Measurements from ENCODE around the gene RALGDS. TPM values are rescaled to one million over a fixed set of nuclear protein-coding genes. Genes with fewer than 3 reads are reported as not detected.

RALGDS gene
- total RNA-seq, 6 experiments from 2014 or later = 12.1 to 15.8 (median 14.8) TPM

DNA sequence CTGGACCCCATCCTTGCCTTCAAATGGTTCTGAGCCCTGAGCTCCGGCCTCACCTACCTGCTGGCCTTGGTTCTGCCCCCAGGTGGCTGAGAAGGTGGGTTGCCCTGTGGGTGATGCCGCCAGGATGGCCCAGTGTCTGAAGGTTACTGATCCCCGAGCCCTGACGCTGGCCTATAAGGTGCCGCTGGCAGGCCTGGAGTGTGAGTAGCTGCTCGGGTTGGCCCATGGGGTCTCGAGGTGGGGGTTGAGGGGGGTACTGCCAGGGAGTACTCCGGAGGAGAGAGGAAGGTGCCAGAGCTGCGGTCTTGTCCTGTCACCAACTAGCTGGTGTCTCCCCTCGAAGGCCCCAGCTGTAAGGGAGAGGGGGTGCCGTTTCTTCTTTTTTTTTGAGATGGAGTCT is 54.0 kb downstream of the RALGDS start:
- Mint-ChIP-seq H3K36me3 (ENCODE audit: low read depth) (no peaks in the 10 kb centered on the region), H3K4me3 (no peak overlapping the region), H3K27me3 (ENCODE audit: insufficient read depth) (no peaks in the 10 kb centered on the region), H3K9me3 (no peaks in the 10 kb centered on the region), H3K27ac (no peak overlapping the region), H3K4me1 (ENCODE audit: low read depth) (no peaks in the 10 kb centered on the region)
- no peak for TF ChIP-seq CTCF (IDR thresholded peaks at IDR 0.05)
- no peak for DNase-seq

DNA sequence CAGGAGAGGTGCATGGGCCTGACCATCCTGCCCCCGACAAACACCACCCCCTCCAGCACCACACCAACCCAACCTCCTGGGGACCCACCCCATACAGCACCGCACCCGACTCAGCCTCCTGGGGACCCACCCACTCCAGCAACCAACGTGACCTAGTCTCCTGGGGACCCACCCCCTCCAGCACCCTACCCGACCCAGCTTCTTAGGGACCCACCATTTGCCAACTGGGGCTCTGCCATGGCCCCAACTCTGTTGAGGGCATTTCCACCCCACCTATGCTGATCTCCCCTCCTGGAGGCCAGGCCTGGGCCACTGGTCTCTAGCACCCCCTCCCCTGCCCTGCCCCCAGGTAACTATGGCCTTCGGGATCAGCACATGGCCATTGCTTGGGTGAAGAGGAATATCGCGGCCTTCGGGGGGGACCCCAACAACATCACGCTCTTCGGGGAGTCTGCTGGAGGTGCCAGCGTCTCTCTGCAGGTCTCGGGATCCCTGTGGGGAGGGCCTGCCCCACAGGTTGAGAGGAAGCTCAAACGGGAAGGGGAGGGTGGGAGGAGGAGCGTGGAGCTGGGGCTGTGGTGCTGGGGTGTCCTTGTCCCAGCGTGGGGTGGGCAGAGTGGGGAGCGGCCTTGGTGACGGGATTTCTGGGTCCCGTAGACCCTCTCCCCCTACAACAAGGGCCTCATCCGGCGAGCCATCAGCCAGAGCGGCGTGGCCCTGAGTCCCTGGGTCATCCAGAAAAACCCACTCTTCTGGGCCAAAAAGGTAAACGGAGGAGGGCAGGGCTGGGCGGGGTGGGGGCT is 54.7 kb downstream of the RALGDS start:
- no peak for DNase-seq
- Mint-ChIP-seq H3K27me3 (ENCODE audit: insufficient read depth) (no peaks in the 10 kb centered on the region), H3K9me3 (no peaks in the 10 kb centered on the region), H3K4me1 (ENCODE audit: low read depth) (no peaks in the 10 kb centered on the region), H3K36me3 (ENCODE audit: low read depth) (no peaks in the 10 kb centered on the region), H3K4me3 (no peak overlapping the region), H3K27ac (no peak overlapping the region)
- TF ChIP-seq CTCF (IDR thresholded peaks at IDR 0.05) = no peak

- Mint-ChIP-seq H3K27ac (no peak overlapping the region), H3K27me3 (ENCODE audit: insufficient read depth) (no peaks in the 10 kb centered on the region), H3K9me3 (no peaks in the 10 kb centered on the region), H3K36me3 (ENCODE audit: low read depth) (no peaks in the 10 kb centered on the region), H3K4me3 (no peak overlapping the region), H3K4me1 (ENCODE audit: low read depth) (peaks cover 5% of the 10 kb centered on the region; the same call in 1 of the 2 replicates)
- DNase-seq = no peak
- no peak for TF ChIP-seq CTCF (IDR thresholded peaks at IDR 0.05)
Observed at GRCh38 chr9:133065070-133065388, 56.0 kb downstream of the RALGDS start.

GRCh38 chr9:133064241-133065069 is 56.6 kb downstream of the RALGDS start:
- TF ChIP-seq CTCF (IDR thresholded peaks at IDR 0.05) = no peak
- H3K4me1 Mint-ChIP-seq (ENCODE audit: low read depth) = peaks cover 5% of the 10 kb centered on the region; the same call in 1 of the 2 replicates
- DNase-seq = no peak
- no peaks in the 10 kb centered on the region for H3K9me3 Mint-ChIP-seq
- no peak overlapping the region for H3K4me3 Mint-ChIP-seq
- no peak overlapping the region for H3K27ac Mint-ChIP-seq
- no peaks in the 10 kb centered on the region for H3K36me3 Mint-ChIP-seq (ENCODE audit: low read depth)
- H3K27me3 Mint-ChIP-seq (ENCODE audit: insufficient read depth) = no peaks in the 10 kb centered on the region

DNA sequence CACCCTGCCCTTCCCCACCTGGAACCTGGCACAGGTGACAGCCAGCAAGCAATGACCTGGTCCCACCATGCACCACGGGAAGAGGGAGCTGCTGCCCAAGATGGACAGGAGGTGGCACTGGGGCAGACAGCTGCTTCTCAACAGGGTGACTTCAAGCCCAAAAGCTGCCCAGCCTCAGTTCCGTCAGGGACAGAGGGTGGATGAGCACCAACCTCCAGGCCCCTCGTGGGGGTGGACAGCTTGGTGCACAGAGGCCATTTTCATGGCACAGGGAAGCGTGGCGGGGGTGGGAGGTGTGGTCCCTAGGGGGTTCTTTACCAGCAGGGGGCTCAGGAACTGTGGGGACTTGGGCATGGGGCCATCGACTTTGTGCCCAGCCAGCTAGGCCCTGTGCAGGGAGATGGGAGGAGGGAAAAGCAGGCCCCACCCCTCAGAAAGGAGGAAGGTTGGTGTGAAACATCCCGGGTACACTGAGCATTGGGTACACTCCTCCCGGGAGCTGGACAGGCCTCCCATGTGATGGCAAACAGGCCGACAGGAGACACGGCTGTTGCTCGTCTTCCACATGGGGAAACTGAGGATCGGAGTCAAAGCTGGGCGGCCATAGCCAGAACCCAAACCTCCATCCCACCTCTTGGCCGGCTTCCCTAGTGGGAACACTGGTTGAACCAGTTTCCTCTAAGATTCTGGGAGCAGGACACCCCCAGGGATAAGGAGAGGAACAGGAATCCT is 57.4 kb downstream of the RALGDS start:
- Mint-ChIP-seq H3K27ac (no peak overlapping the region), H3K27me3 (ENCODE audit: insufficient read depth) (no peaks in the 10 kb centered on the region), H3K9me3 (no peaks in the 10 kb centered on the region), H3K36me3 (ENCODE audit: low read depth) (no peaks in the 10 kb centered on the region), H3K4me3 (no peak overlapping the region), H3K4me1 (ENCODE audit: low read depth) (peaks cover 5% of the 10 kb centered on the region; the same call in 1 of the 2 replicates)
- no peak for DNase-seq
- TF ChIP-seq CTCF (IDR thresholded peaks at IDR 0.05) = no peak
